Osteoblast (primary cell): ENCODE data around the gene VASH1. TPM values are rescaled to one million over a fixed set of nuclear protein-coding genes. Genes with fewer than 3 reads are reported as not detected.

Experiments used
- DNase-seq: peaks from one replicate; pipeline ENCODE4 v3.0.0; 2011; ENCODE audit warnings: low spot score, mixed read lengths; ENCODE audit not compliant: insufficient read length; ENCODE audit errors: missing footprints
- H2AFZ ChIP-seq: 2 replicates; pipeline ENCODE4 v1.6.0; 2011; ENCODE audit warnings: mild to moderate bottlenecking, low read length
- H3K27ac ChIP-seq: 2 replicates; pipeline ENCODE4 v1.5.1; 2011; ENCODE audit warnings: mild to moderate bottlenecking, low read depth, low read length, moderate library complexity
- H3K27me3 ChIP-seq: 2 replicates; pipeline ENCODE4 v1.6.0; 2012; ENCODE audit warnings: mild to moderate bottlenecking, control low read depth, inconsistent platforms, low read length, moderate library complexity; ENCODE audit not compliant: insufficient read depth
- H3K36me3 ChIP-seq: 2 replicates; pipeline ENCODE4 v1.5.1; 2011; ENCODE audit warnings: mild to moderate bottlenecking, low read length, control low read depth, moderate library complexity; ENCODE audit not compliant: insufficient read depth
- H3K4me1 ChIP-seq: 2 replicates; pipeline ENCODE4 v1.5.1; 2011; ENCODE audit warnings: mild to moderate bottlenecking, low read length, control low read depth, moderate library complexity; ENCODE audit not compliant: insufficient read depth
- H3K4me2 ChIP-seq: 2 replicates; pipeline ENCODE4 v1.6.0; 2011; ENCODE audit warnings: mild to moderate bottlenecking, low read length; ENCODE audit not compliant: insufficient read depth
- H3K4me3 ChIP-seq: fragments of 200-600 bp; sonication (generic); 3 replicates; pipeline ENCODE4 v1.5.1; 2012; ENCODE audit warnings: mild to moderate bottlenecking, low read length, inconsistent platforms; ENCODE audit not compliant: insufficient read depth
- H3K79me2 ChIP-seq: 2 replicates; pipeline ENCODE4 v1.6.0; 2012; ENCODE audit warnings: mild to moderate bottlenecking, low read length, control low read depth, inconsistent platforms; ENCODE audit not compliant: insufficient read depth
- H3K9me3 ChIP-seq: 2 replicates; pipeline ENCODE4 v1.5.1; 2011; ENCODE audit warnings: low read depth, low read length, control low read depth
- H4K20me1 ChIP-seq: 2 replicates; pipeline ENCODE4 v1.6.0; 2012; ENCODE audit warnings: mild to moderate bottlenecking, low read length, control low read depth; ENCODE audit not compliant: insufficient read depth
- total RNA-seq: library from RNA; depleted of rRNA; stranded (reverse); fragments of >200 nt; gene quantifications from 2 replicates; pipeline ENCODE4 v1.2.3, GENCODE V29; 2012
- TF ChIP-seq, protein P1 (sequence below): IDR thresholded peaks from 2 replicates; pipeline ENCODE4 v1.5.1; 2011; ENCODE audit warnings: mild to moderate bottlenecking, low read depth, low read length, moderate library complexity; ENCODE audit errors: extremely low read depth

The VASH1 gene
- total RNA-seq, 1 donor: 4.0 TPM

GRCh38 chr14:76760331-76761135, 735 bp upstream of the VASH1 start:
- no peaks in the 10 kb centered on the region for H3K9me3 ChIP-seq
- peak; percentile 70 for DNase-seq
- peak overlapping the region; percentile 83 for H3K4me3 ChIP-seq
- H4K20me1 ChIP-seq: peaks cover 3% of the 10 kb centered on the region
- peaks cover 15% of the 10 kb centered on the region for H3K4me1 ChIP-seq
- TF ChIP-seq, protein P1, sequence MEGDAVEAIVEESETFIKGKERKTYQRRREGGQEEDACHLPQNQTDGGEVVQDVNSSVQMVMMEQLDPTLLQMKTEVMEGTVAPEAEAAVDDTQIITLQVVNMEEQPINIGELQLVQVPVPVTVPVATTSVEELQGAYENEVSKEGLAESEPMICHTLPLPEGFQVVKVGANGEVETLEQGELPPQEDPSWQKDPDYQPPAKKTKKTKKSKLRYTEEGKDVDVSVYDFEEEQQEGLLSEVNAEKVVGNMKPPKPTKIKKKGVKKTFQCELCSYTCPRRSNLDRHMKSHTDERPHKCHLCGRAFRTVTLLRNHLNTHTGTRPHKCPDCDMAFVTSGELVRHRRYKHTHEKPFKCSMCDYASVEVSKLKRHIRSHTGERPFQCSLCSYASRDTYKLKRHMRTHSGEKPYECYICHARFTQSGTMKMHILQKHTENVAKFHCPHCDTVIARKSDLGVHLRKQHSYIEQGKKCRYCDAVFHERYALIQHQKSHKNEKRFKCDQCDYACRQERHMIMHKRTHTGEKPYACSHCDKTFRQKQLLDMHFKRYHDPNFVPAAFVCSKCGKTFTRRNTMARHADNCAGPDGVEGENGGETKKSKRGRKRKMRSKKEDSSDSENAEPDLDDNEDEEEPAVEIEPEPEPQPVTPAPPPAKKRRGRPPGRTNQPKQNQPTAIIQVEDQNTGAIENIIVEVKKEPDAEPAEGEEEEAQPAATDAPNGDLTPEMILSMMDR: no peak
- no peaks in the 10 kb centered on the region for H3K36me3 ChIP-seq
- H3K4me2 ChIP-seq: peak overlapping the region; percentile 87
- H3K79me2 ChIP-seq: no peaks in the 10 kb centered on the region
- no peaks in the 10 kb centered on the region for H3K27me3 ChIP-seq
- H3K27ac ChIP-seq: no peak overlapping the region
- peak overlapping the region; percentile 81 for H2AFZ ChIP-seq

- no peaks in the 10 kb centered on the region for H3K27me3 ChIP-seq
- H4K20me1 ChIP-seq: peaks cover 3% of the 10 kb centered on the region
- peak overlapping the region; percentile 87 for H3K4me2 ChIP-seq
- no peaks in the 10 kb centered on the region for H3K9me3 ChIP-seq
- no peak overlapping the region for H3K27ac ChIP-seq
- no peaks in the 10 kb centered on the region for H3K36me3 ChIP-seq
- TF ChIP-seq, protein P1: no peak
- peak overlapping the region; percentile 81 for H2AFZ ChIP-seq
- H3K4me3 ChIP-seq: peak overlapping the region; percentile 83
- peak; percentile 68 for DNase-seq
- H3K79me2 ChIP-seq: no peaks in the 10 kb centered on the region
- H3K4me1 ChIP-seq: peaks cover 15% of the 10 kb centered on the region
Observed at GRCh38 chr14:76761960-76762410, 717 bp downstream of the VASH1 start.

GRCh38 chr14:76762411-76763095, 1.3 kb downstream of the VASH1 start:
- H3K4me3 ChIP-seq: peak overlapping the region; percentile 83
- H3K36me3 ChIP-seq: no peaks in the 10 kb centered on the region
- H3K27ac ChIP-seq: no peak overlapping the region
- H3K4me2 ChIP-seq: peak overlapping the region; percentile 87
- no peaks in the 10 kb centered on the region for H3K27me3 ChIP-seq
- peaks cover 15% of the 10 kb centered on the region for H3K4me1 ChIP-seq
- no peaks in the 10 kb centered on the region for H3K9me3 ChIP-seq
- DNase-seq: peak; percentile 84
- peak overlapping the region; percentile 81 for H2AFZ ChIP-seq
- H3K79me2 ChIP-seq: no peaks in the 10 kb centered on the region
- H4K20me1 ChIP-seq: peaks cover 3% of the 10 kb centered on the region
- TF ChIP-seq, protein P1: no peak
